Uterus (tissue), 2 donors: ENCODE measurements around the gene SLC25A22.

Experiments
- CTCF ChIP-seq, 4 experiments: fragments of 200-600 bp in 2 of 4; fragments of 450-650 bp in 2 of 4; sonication (generic) in 2 of 4; IDR thresholded peaks; one replicate each; pipeline ENCODE4 v1.5.1; 2016 to 2019; ENCODE audit warnings: antibody characterized with exemption in 4 of 4, mild to moderate bottlenecking in 2 of 4, moderate library complexity in 1 of 4
- POLR2A ChIP-seq, 2 donors: fragments of 450-650 bp; IDR thresholded peaks; one replicate each; pipeline ENCODE4 v1.6.1; 2016; ENCODE audit warnings: antibody characterized with exemption in 2 of 2, mild to moderate bottlenecking in 1 of 2, moderate library complexity in 1 of 2

GRCh38 chr11:765025-765801 is 32.9 kb downstream of the SLC25A22 start:
- TF ChIP-seq CTCF (IDR thresholded peaks at IDR 0.05), result peak; percentile 28 to 58 (median 48)
- no peak for TF ChIP-seq POLR2A (IDR thresholded peaks at IDR 0.05)
